Erythroblast (primary cell): ENCODE measurements around the gene BIN1.

Experiments
- GATA1 ChIP-seq: IDR thresholded peaks from 2 replicates; pipeline ENCODE4 v1.6.1; 2011; ENCODE audit warnings: low read depth, mild to moderate bottlenecking, control low read depth, low read length, moderate library complexity
- POLR2A ChIP-seq: IDR thresholded peaks from 2 replicates; pipeline ENCODE4 v1.6.1; 2011; ENCODE audit warnings: mild to moderate bottlenecking, low read length

- TF ChIP-seq POLR2A: no peak
- no peak for TF ChIP-seq GATA1
These were observed 38.0 kb downstream of the BIN1 start for GRCh38 chr2:127069003-127069402.
